ENCODE data around the gene HAUS5. TPM values are rescaled to one million over a fixed set of nuclear protein-coding genes. Genes with fewer than 3 reads are reported as not detected.

The HAUS5 gene
- polyA plus RNA-seq, 1 donor from 2014 or later: 14.4 TPM

- Histone ChIP-seq H3K9me3 (ENCODE audit: low read length) (no peaks in the 10 kb centered on the region), H3K4me2 (ENCODE audit: low read length) (no peak overlapping the region), H4K20me1 (ENCODE audit: insufficient read depth) (no peaks in the 10 kb centered on the region), H3K79me2 (replicated peaks; ENCODE audit: insufficient read depth, low read length) (no peaks in the 10 kb centered on the region), H3K36me3 (ENCODE audit: insufficient read depth, low read length) (no peaks in the 10 kb centered on the region), H3K9ac (ENCODE audit: low read length) (no peak overlapping the region), H3F3A (ENCODE audit: insufficient read depth, low read length, poor library complexity, severe bottlenecking) (no peaks in the 10 kb centered on the region), H3K9me2 (ENCODE audit: insufficient read depth, low read length) (no peaks in the 10 kb centered on the region), H3K27me3 (ENCODE audit: insufficient read depth, low read depth, low read length) (no peaks in the 10 kb centered on the region), H3K4me3 (ENCODE audit: low read length) (no peak overlapping the region), H3K27ac (ENCODE audit: low read length) (no peak overlapping the region), H2AFZ (ENCODE audit: low read depth, low read length) (no peak overlapping the region)
- TF ChIP-seq TAF1 (IDR thresholded peaks at IDR 0.05; ENCODE audit: low read depth) (no peak), RAD21 (conservative IDR thresholded peaks at IDR 0.05) (no peak), EP300 (conservative IDR thresholded peaks at IDR 0.05; ENCODE audit: poor library complexity, severe bottlenecking) (no peak), SMC3 (conservative IDR thresholded peaks at IDR 0.05; ENCODE audit: poor library complexity) (no peak), EZH2 (IDR thresholded peaks at IDR 0.05; ENCODE audit: borderline replicate concordance, insufficient read depth, low read length, poor library complexity, severe bottlenecking) (no peak), POLR2AphosphoS5 (IDR thresholded peaks at IDR 0.05) (no peak), MXI1 (conservative IDR thresholded peaks at IDR 0.05; ENCODE audit: poor library complexity, severe bottlenecking) (no peak)
Observed at GRCh38 chr19:35618857-35619256, 6.3 kb downstream of the HAUS5 start.

GRCh38 chr19:35619290-35619923 is 6.9 kb downstream of the HAUS5 start:
- Histone ChIP-seq H3K4me3 (ENCODE audit: low read length) (no peak overlapping the region), H3K9ac (ENCODE audit: low read length) (no peak overlapping the region), H3K36me3 (ENCODE audit: insufficient read depth, low read length) (no peaks in the 10 kb centered on the region), H3F3A (ENCODE audit: insufficient read depth, low read length, poor library complexity, severe bottlenecking) (no peaks in the 10 kb centered on the region), H3K27ac (ENCODE audit: low read length) (no peak overlapping the region), H3K27me3 (ENCODE audit: insufficient read depth, low read depth, low read length) (no peaks in the 10 kb centered on the region), H3K9me2 (ENCODE audit: insufficient read depth, low read length) (no peaks in the 10 kb centered on the region), H3K9me3 (ENCODE audit: low read length) (no peaks in the 10 kb centered on the region), H3K4me2 (ENCODE audit: low read length) (no peak overlapping the region), H3K79me2 (replicated peaks; ENCODE audit: insufficient read depth, low read length) (no peaks in the 10 kb centered on the region), H4K20me1 (ENCODE audit: insufficient read depth) (no peaks in the 10 kb centered on the region), H2AFZ (ENCODE audit: low read depth, low read length) (no peak overlapping the region)
- TF ChIP-seq CTCF (IDR thresholded peaks at IDR 0.05; ENCODE audit: poor library complexity, severe bottlenecking) (no peak), MXI1 (conservative IDR thresholded peaks at IDR 0.05; ENCODE audit: poor library complexity, severe bottlenecking) (no peak), TAF1 (IDR thresholded peaks at IDR 0.05; ENCODE audit: low read depth) (no peak), SMC3 (conservative IDR thresholded peaks at IDR 0.05; ENCODE audit: poor library complexity) (no peak), POLR2AphosphoS5 (IDR thresholded peaks at IDR 0.05) (no peak), RAD21 (conservative IDR thresholded peaks at IDR 0.05) (no peak), EP300 (conservative IDR thresholded peaks at IDR 0.05; ENCODE audit: poor library complexity, severe bottlenecking) (no peak), REST (IDR thresholded peaks at IDR 0.05; ENCODE audit: borderline replicate concordance) (no peak), EZH2 (IDR thresholded peaks at IDR 0.05; ENCODE audit: borderline replicate concordance, insufficient read depth, low read length, poor library complexity, severe bottlenecking) (no peak)
